HUDEP-2 (cell line): ENCODE results near the gene PIK3R1.
A peak's percentile ranks its signal among the peaks of the same experiment; 100 is the strongest.

Experiments
- DNase-seq, 76 experiments: peaks; one replicate each; lab custom pipeline; 2025; ENCODE audit not compliant: unreplicated experiment in 76 of 76; lab: John Stamatoyannopoulos, UW

PIK3R1 gene

GRCh38 chr5:68344447-68345111 lies 129.0 kb downstream of the PIK3R1 start:
- DNase-seq: peak in 73 of 76 experiments; percentile 13 to 87 (median 60)

- no peak for DNase-seq
These were observed 129.6 kb downstream of the PIK3R1 start for GRCh38 chr5:68345171-68345570.

GRCh38 chr5:68345582-68345981 lies 130.0 kb downstream of the PIK3R1 start:
- peak in 4 of 76 experiments; percentile 13 to 22 (median 18) for DNase-seq

- no peak for DNase-seq
These were observed 132.0 kb downstream of the PIK3R1 start for GRCh38 chr5:68347536-68347935.

GRCh38 chr5:68348447-68349222 lies 133.1 kb downstream of the PIK3R1 start:
- DNase-seq: no peak

GRCh38 chr5:68350176-68350575 lies 134.6 kb downstream of the PIK3R1 start:
- no peak for DNase-seq
